Hepatocyte (in vitro differentiated cells): ENCODE measurements around the gene SLC7A14. TPM values are rescaled to one million over a fixed set of nuclear protein-coding genes. Genes with fewer than 3 reads are reported as not detected.

Source experiments
- DNase-seq: peaks from one replicate; pipeline ENCODE4 v3.0.0-alpha.2; 2016; ENCODE audit warnings: low spot score
- H2AFZ ChIP-seq: fragments of 200-600 bp; sonication (generic); 2 replicates; pipeline ENCODE4 v1.6.0; 2016; ENCODE audit warnings: antibody characterized with exemption, mild to moderate bottlenecking
- H3K27ac ChIP-seq: fragments of 200-600 bp; sonication (generic); 2 replicates; pipeline ENCODE4 v1.5.1; 2016; ENCODE audit warnings: mild to moderate bottlenecking
- H3K27me3 ChIP-seq: fragments of 200-600 bp; sonication (generic); 2 replicates; pipeline ENCODE4 v1.6.1; 2016
- H3K36me3 ChIP-seq: fragments of 200-600 bp; sonication (generic); replicated peaks from 2 replicates; pipeline ENCODE4 v1.5.1; 2016; ENCODE audit warnings: low read depth; ENCODE audit not compliant: insufficient read depth
- H3K4me1 ChIP-seq: fragments of 200-600 bp; sonication (generic); 2 replicates; pipeline ENCODE4 v1.5.1; 2016; ENCODE audit warnings: mild to moderate bottlenecking, moderate library complexity; ENCODE audit not compliant: insufficient read depth
- H3K4me2 ChIP-seq: fragments of 200-600 bp; sonication (generic); 2 replicates; pipeline ENCODE4 v1.6.0; 2016
- H3K4me3 ChIP-seq: fragments of 200-600 bp; sonication (generic); 2 replicates; pipeline ENCODE4 v1.5.1; 2016; ENCODE audit warnings: mild to moderate bottlenecking
- H3K79me2 ChIP-seq: fragments of 200-600 bp; sonication (generic); 2 replicates; pipeline ENCODE4 v1.6.0; 2017; ENCODE audit warnings: mild to moderate bottlenecking
- H3K9me2 ChIP-seq: fragments of 200-600 bp; sonication (generic); replicated peaks from 2 replicates; pipeline ENCODE4 v1.6.0; 2017; ENCODE audit warnings: mild to moderate bottlenecking; ENCODE audit not compliant: insufficient read depth
- H3K9me3 ChIP-seq: fragments of 200-600 bp; sonication (generic); 2 replicates; pipeline ENCODE4 v1.5.1; 2016; ENCODE audit warnings: low read depth, mild to moderate bottlenecking
- H4K20me1 ChIP-seq: fragments of 200-600 bp; sonication (generic); 2 replicates; pipeline ENCODE4 v1.6.0; 2016; ENCODE audit warnings: mild to moderate bottlenecking; ENCODE audit not compliant: insufficient read depth, poor library complexity, severe bottlenecking
- EZH2 ChIP-seq: fragments of 200-600 bp; sonication (generic); IDR thresholded peaks from 2 replicates; pipeline ENCODE4 v1.6.1; 2016; ENCODE audit warnings: antibody characterized with exemption, mild to moderate bottlenecking, borderline replicate concordance
- EZH2phosphoT487 ChIP-seq: fragments of 200-600 bp; sonication (generic); IDR thresholded peaks from one replicate; pipeline ENCODE4 v1.6.1; 2018; ENCODE audit warnings: antibody characterized with exemption, mild to moderate bottlenecking, low read depth, moderate library complexity; ENCODE audit not compliant: unreplicated experiment, severe bottlenecking
- WGBS: methylation state at CpG from one replicate; pipeline ENCODE4 v1.1.6; 2016; ENCODE audit warnings: low lambda C conversion rate; ENCODE audit errors: missing lambda C conversion rate; 5-methylcytosine and 5-hydroxymethylcytosine counted together
- polyA plus RNA-seq: library from polyadenylated mRNA; unstranded; fragments of >200 nt; fragmentation: Nextera tagmentation; extraction: Ambion mirVana; gene quantifications from 2 replicates; pipeline ENCODE4 v1.2.1, GENCODE V29; 2016
- total RNA-seq: library from RNA; depleted of rRNA; stranded (reverse); fragments of >200 nt; gene quantifications from 2 replicates; pipeline ENCODE4 v1.2.3, GENCODE V29; 2014
- TF ChIP-seq, protein P1 (sequence below): fragments of 200-600 bp; sonication (generic); IDR thresholded peaks from 2 replicates; pipeline ENCODE4 v1.5.1; 2016; ENCODE audit warnings: antibody characterized with exemption, mild to moderate bottlenecking; ENCODE audit not compliant: poor library complexity

The SLC7A14 gene
- total and polyA plus RNA-seq, 2 experiments from 2014 or later = 0.10 TPM; not detected in 1

DNA sequence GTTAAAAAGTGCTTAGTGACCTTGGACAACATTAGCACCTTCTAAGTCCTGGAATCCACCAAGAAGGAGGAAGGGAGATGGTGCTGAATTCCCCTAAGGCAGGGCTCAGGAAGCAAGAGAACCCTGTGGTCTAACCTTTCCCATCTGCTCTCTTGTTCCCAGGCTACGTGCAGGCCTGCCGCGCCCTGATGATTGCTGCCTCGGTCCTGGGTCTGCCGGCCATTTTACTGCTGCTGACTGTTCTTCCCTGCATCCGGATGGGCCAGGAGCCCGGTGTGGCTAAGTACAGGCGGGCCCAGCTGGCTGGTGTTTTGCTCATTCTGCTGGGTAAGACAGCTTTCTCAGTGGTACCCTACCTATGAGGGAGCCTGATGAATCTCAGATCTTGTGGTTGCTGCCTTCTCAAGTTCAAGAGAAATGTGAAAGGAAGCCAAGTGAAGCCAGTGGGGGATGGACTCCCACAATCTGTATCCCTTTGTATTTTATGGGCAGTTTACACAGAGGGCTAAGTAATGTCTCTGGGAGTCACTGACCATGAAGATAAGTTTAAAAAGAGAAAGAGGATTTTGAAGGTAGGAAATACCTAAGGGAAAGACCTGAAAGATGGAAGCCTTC, 162.8 kb downstream of the SLC7A14 start:
- no peaks in the 10 kb centered on the region for H4K20me1 ChIP-seq
- H3K27ac ChIP-seq = no peak overlapping the region
- no peak overlapping the region for H2AFZ ChIP-seq
- H3K36me3 ChIP-seq = no peaks in the 10 kb centered on the region
- H3K4me2 ChIP-seq = no peak overlapping the region
- H3K27me3 ChIP-seq = peaks cover 18% of the 10 kb centered on the region
- TF ChIP-seq EZH2 = no peak
- no peak for TF ChIP-seq EZH2phosphoT487
- DNase-seq = no peak
- H3K9me2 ChIP-seq = no peaks in the 10 kb centered on the region
- H3K4me1 ChIP-seq = peaks cover 14% of the 10 kb centered on the region
- WGBS = 87% methylated on average over 8 of the region's 8 CpGs
- H3K4me3 ChIP-seq = no peak overlapping the region
- H3K79me2 ChIP-seq = no peaks in the 10 kb centered on the region
- H3K9me3 ChIP-seq = no peaks in the 10 kb centered on the region

DNA sequence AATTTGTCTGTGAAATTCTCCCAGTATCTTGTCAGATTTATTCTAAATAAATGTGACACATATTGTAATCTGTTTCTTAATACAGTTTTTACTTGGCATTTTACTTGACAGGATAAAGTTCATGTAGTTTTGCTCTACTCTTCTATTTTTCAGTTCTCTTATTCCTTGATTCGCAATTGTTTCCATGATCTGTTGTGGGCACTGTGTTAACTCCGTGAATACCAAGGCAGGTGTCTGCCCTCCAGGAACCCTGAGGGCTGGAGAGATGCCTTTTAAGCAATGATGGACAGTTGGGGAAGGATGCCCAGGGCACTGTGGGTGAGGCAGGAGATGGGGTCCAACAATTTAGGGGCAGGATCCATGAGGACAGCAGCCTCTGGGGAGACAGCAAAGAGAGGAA, 164.1 kb downstream of the SLC7A14 start:
- H3K4me1 ChIP-seq = peaks cover 14% of the 10 kb centered on the region
- H3K36me3 ChIP-seq = no peaks in the 10 kb centered on the region
- no peak overlapping the region for H3K27ac ChIP-seq
- WGBS = 91% methylated on average over 2 of the region's 2 CpGs
- no peaks in the 10 kb centered on the region for H3K9me3 ChIP-seq
- H4K20me1 ChIP-seq = no peaks in the 10 kb centered on the region
- DNase-seq = no peak
- no peak overlapping the region for H3K4me3 ChIP-seq
- no peaks in the 10 kb centered on the region for H3K79me2 ChIP-seq
- peak overlapping the region; percentile 89 for H3K4me2 ChIP-seq
- peaks cover 29% of the 10 kb centered on the region for H3K27me3 ChIP-seq
- no peak overlapping the region for H2AFZ ChIP-seq
- TF ChIP-seq EZH2phosphoT487 (no peak), EZH2 (no peak)
- TF ChIP-seq, protein P1, sequence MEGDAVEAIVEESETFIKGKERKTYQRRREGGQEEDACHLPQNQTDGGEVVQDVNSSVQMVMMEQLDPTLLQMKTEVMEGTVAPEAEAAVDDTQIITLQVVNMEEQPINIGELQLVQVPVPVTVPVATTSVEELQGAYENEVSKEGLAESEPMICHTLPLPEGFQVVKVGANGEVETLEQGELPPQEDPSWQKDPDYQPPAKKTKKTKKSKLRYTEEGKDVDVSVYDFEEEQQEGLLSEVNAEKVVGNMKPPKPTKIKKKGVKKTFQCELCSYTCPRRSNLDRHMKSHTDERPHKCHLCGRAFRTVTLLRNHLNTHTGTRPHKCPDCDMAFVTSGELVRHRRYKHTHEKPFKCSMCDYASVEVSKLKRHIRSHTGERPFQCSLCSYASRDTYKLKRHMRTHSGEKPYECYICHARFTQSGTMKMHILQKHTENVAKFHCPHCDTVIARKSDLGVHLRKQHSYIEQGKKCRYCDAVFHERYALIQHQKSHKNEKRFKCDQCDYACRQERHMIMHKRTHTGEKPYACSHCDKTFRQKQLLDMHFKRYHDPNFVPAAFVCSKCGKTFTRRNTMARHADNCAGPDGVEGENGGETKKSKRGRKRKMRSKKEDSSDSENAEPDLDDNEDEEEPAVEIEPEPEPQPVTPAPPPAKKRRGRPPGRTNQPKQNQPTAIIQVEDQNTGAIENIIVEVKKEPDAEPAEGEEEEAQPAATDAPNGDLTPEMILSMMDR = no peak
- H3K9me2 ChIP-seq = no peaks in the 10 kb centered on the region

DNA sequence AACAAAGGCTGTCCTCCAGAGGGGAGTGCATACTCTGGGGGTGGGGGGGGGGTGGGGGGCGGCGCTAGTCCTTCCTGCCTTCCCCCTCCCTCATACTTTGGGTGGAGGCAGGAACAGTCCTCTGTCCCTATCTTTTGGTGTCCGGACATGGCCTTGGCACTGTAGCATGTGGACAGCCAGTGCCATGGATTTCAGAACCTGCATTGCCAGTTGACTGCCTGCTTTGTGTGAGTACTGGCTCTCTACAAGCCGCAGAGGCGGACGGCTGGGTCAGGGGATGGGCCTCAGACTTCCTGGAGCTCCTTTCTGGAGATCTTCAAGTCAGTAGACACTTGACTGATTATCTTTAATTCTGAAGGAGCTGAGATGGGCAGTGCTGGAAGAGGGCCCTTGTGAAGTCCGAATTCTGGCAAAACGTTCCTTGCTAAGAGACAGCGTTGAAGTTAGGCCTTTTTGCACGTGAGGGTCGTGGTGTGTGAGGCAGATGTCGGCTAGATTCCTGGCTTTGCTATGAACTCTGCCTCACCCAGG, 164.7 kb downstream of the SLC7A14 start:
- peak overlapping the region; percentile 89 for H3K4me2 ChIP-seq
- WGBS = 74% methylated on average over 12 of the region's 12 CpGs
- H3K27me3 ChIP-seq = peaks cover 29% of the 10 kb centered on the region
- H3K4me3 ChIP-seq = no peak overlapping the region
- no peaks in the 10 kb centered on the region for H3K9me2 ChIP-seq
- no peaks in the 10 kb centered on the region for H4K20me1 ChIP-seq
- H3K36me3 ChIP-seq = no peaks in the 10 kb centered on the region
- H3K4me1 ChIP-seq = peaks cover 14% of the 10 kb centered on the region
- peak; percentile 9 for DNase-seq
- no peaks in the 10 kb centered on the region for H3K79me2 ChIP-seq
- peak overlapping the region; percentile 2 for H3K27ac ChIP-seq
- H2AFZ ChIP-seq = no peak overlapping the region
- H3K9me3 ChIP-seq = no peaks in the 10 kb centered on the region
- TF ChIP-seq EZH2 (no peak), EZH2phosphoT487 (no peak)
- TF ChIP-seq, protein P1 = no peak

DNA sequence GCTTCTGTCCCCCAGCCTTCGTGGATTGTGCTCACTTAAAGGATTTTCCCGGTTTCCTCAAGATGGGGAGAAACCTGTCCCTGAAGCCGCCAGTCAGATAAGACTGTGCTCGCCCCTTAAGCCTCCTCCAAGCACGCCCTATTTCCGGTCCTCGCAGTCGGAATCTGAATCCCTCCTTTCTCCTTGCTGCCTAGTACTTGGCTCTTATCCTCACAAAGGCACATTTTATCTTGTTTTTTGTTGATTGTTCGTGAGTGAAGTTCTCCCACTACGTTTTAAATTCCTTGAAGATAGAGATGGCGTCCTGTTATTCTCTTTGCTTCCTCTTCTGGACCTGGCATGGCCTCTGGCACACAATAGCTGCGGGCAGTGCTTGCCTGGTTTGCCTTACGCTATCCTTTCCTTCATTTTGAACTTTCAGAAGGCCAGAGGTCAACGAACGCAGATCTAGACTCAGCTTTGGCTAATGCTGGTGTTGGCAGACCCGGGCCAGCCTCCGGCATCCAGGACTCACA, 165.5 kb downstream of the SLC7A14 start:
- no peaks in the 10 kb centered on the region for H3K9me3 ChIP-seq
- DNase-seq = peak; percentile 13
- peak overlapping the region; percentile 52 for H3K4me3 ChIP-seq
- H3K36me3 ChIP-seq = no peaks in the 10 kb centered on the region
- H3K4me1 ChIP-seq = peaks cover 14% of the 10 kb centered on the region
- peak overlapping the region; percentile 50 for H2AFZ ChIP-seq
- no peaks in the 10 kb centered on the region for H4K20me1 ChIP-seq
- no peaks in the 10 kb centered on the region for H3K9me2 ChIP-seq
- 53% methylated on average over 17 of the region's 17 CpGs for WGBS
- TF ChIP-seq, protein P1 = no peak
- no peak for TF ChIP-seq EZH2
- TF ChIP-seq EZH2phosphoT487 = no peak
- H3K27ac ChIP-seq = peak overlapping the region; percentile 2
- H3K79me2 ChIP-seq = no peaks in the 10 kb centered on the region
- peaks cover 29% of the 10 kb centered on the region for H3K27me3 ChIP-seq
- peak overlapping the region; percentile 89 for H3K4me2 ChIP-seq
